ENCODE measurements around the gene GALNT9.

The GALNT9 gene

GRCh38 chr12:132292328-132293319 lies 36.8 kb downstream of the GALNT9 start:
- DNase-seq (ENCODE audit: low read depth): no peak

GRCh38 chr12:132291402-132292175 lies 37.8 kb downstream of the GALNT9 start:
- no peak for DNase-seq (ENCODE audit: low read depth)

- DNase-seq (ENCODE audit: low read depth): no peak
These were observed 39.2 kb downstream of the GALNT9 start for GRCh38 chr12:132290203-132290540.

- no peak for DNase-seq (ENCODE audit: low read depth)
These were observed 39.8 kb downstream of the GALNT9 start for GRCh38 chr12:132289356-132290202.

- no peak for DNase-seq (ENCODE audit: low read depth)
These were observed 40.7 kb downstream of the GALNT9 start for GRCh38 chr12:132288516-132289215.

- DNase-seq (ENCODE audit: low read depth): no peak
These were observed 41.8 kb downstream of the GALNT9 start for GRCh38 chr12:132287391-132288238.

- no peak for DNase-seq (ENCODE audit: low read depth)
These were observed 42.5 kb downstream of the GALNT9 start for GRCh38 chr12:132286912-132287311.

- no peak for DNase-seq (ENCODE audit: low read depth)
These were observed 43.3 kb downstream of the GALNT9 start for GRCh38 chr12:132285991-132286681.

- no peak for DNase-seq (ENCODE audit: low read depth)
These were observed 44.3 kb downstream of the GALNT9 start for GRCh38 chr12:132284827-132285741.

- DNase-seq (ENCODE audit: low read depth): no peak
These were observed 45.1 kb downstream of the GALNT9 start for GRCh38 chr12:132284071-132284826.

GRCh38 chr12:132282950-132283771 lies 46.2 kb downstream of the GALNT9 start:
- no peak for DNase-seq (ENCODE audit: low read depth)

- no peak for DNase-seq (ENCODE audit: low read depth)
These were observed 47.1 kb downstream of the GALNT9 start for GRCh38 chr12:132282031-132282949.

GRCh38 chr12:132281038-132281437 lies 48.4 kb downstream of the GALNT9 start:
- DNase-seq (ENCODE audit: low read depth): no peak

- no peak for DNase-seq (ENCODE audit: low read depth)
These were observed 49.0 kb downstream of the GALNT9 start for GRCh38 chr12:132280406-132280805.

- DNase-seq (ENCODE audit: low read depth): no peak
These were observed 49.5 kb downstream of the GALNT9 start for GRCh38 chr12:132279930-132280329.
